Gastrocnemius medialis (tissue), 4 donors: ENCODE measurements around the gene DIO3.

ENCODE experiments used
- POLR2A ChIP-seq, 2 donors: fragments of 450-650 bp; IDR thresholded peaks; one replicate each; pipeline ENCODE4 v1.6.1; 2017; ENCODE audit warnings: antibody characterized with exemption in 2 of 2, mild to moderate bottlenecking in 2 of 2, moderate library complexity in 2 of 2
- TF ChIP-seq, protein P1 (sequence below), 5 experiments: fragments of 450-650 bp in 3 of 5; fragments of 200-600 bp in 2 of 5; sonication (generic) in 2 of 5; IDR thresholded peaks in 4 of 5; conservative IDR thresholded peaks in 1 of 5; 1 replicate in 4 of 5; 2 replicates in 1 of 5; pipeline ENCODE4 v1.5.1; 2016 to 2019; ENCODE audit warnings: antibody characterized with exemption in 5 of 5, mild to moderate bottlenecking in 3 of 5, moderate library complexity in 3 of 5

DNA sequence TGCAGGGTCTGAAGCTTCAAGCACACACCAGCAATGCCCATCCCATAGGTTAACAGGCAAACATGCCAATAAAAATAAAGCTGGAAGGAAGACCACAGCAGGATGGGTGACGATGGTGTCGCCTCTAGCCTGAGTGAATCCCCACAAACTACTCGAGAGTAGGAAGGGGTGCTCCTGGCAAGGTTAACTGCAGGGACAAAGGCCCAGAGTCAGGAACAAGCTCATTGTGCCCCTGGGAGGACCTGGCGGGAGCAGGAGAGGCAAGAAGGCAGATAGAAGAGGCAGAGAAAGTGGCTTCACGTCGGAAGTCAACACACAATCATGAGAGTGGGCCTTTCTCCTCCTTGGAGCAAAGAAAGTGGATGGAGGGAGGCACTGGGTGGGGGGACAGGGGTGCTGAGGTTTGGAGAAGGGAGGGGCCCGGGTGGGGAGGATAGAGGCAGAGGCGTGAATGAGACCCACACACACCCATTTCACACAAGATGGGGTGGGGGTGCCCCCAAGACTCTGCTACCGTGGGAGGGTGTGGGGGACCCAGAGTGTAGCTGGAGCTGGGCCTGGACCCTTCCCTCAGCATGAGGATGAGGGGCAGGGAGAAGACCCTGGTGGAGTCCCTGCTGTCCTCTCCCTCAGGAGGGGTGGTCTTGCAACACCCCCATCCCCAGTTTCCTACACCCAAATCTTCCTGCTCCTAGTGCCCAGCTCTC is 43.1 kb downstream of the DIO3 start:
- TF ChIP-seq, protein P1, sequence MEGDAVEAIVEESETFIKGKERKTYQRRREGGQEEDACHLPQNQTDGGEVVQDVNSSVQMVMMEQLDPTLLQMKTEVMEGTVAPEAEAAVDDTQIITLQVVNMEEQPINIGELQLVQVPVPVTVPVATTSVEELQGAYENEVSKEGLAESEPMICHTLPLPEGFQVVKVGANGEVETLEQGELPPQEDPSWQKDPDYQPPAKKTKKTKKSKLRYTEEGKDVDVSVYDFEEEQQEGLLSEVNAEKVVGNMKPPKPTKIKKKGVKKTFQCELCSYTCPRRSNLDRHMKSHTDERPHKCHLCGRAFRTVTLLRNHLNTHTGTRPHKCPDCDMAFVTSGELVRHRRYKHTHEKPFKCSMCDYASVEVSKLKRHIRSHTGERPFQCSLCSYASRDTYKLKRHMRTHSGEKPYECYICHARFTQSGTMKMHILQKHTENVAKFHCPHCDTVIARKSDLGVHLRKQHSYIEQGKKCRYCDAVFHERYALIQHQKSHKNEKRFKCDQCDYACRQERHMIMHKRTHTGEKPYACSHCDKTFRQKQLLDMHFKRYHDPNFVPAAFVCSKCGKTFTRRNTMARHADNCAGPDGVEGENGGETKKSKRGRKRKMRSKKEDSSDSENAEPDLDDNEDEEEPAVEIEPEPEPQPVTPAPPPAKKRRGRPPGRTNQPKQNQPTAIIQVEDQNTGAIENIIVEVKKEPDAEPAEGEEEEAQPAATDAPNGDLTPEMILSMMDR (IDR thresholded peaks at IDR 0.05 in 4 of 5, conservative IDR thresholded peaks at IDR 0.05 in 1 of 5) = no peak
- TF ChIP-seq POLR2A (IDR thresholded peaks at IDR 0.05) = no peak
